ENCODE data around the gene MRPS6.
A peak's percentile ranks its signal among the peaks of the same experiment; 100 is the strongest.

Gene MRPS6

DNA sequence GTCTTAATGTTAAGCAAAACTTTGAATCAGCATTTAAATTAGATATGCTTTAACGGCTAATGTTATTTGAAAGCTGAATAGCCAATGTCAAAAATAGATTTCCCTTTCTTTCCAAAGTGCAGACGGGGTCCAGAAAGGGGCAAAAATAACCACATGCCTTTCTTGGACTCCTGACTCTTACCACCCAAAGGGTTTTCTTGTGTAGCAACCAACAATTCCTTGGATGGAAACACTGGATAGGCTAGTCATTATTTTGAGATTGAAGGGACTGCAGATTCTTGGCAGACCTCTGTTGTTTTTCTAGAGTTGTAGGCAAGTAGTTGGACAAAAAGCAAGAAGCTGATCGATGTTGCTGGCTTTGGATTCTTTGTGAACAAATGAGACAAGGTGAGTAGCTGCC, 107.0 kb downstream of the MRPS6 start:
- no peaks in the 10 kb centered on the region for H3K9me3 ChIP-seq (ENCODE audit: control insufficient read depth in 2 of 2, low read length in 2 of 2)
- no peak overlapping the region for H3K9ac ChIP-seq (ENCODE audit: low read length in 2 of 2)

DNA sequence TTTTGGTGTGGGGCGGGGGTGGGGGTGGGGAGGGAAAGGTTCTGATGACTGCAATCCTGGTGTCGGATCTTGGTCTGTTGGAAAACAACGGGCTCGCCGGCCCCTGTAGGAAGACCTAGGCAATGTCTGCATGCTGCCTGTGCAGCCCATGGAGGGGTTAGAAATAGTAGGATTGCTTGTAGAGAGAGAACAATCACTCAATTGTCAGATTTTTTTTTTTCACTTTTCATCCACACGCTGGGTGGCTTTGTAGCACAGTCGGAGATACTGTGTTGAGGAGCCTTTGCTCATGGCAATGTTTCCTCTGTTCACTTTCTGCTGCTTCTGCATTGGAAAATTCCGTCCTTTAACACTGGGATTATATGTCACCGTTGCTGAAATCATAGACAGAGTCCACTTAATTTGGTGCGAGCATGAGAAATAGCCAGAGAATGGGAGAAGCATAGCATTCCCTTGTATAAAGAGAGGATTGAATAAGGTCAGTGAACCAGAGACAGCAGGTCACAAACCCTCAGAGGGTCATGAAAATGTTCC, 107.5 kb downstream of the MRPS6 start:
- no peaks in the 10 kb centered on the region for H3K9me3 ChIP-seq (ENCODE audit: control insufficient read depth in 2 of 2, low read length in 2 of 2)
- H3K4me1 ChIP-seq (ENCODE audit: control insufficient read depth, insufficient read depth, low read length), result no peaks in the 10 kb centered on the region
- H3K4me3 ChIP-seq (ENCODE audit: low read length in 2 of 2), result peak overlapping the region in 1 of 2 donors; percentile 4
- no peak overlapping the region for H3K27ac ChIP-seq (ENCODE audit: low read length)
- no peaks in the 10 kb centered on the region for H3K36me3 ChIP-seq (ENCODE audit: control insufficient read depth in 2 of 2, insufficient read depth in 2 of 2, low read length in 2 of 2)
- H3K27me3 ChIP-seq (ENCODE audit: control insufficient read depth in 1 of 2, insufficient read depth in 2 of 2, low read length in 2 of 2), result no peaks in the 10 kb centered on the region
- H3K9ac ChIP-seq (ENCODE audit: low read length in 2 of 2), result no peak overlapping the region

More for the DNA sequence above, 107.0 kb downstream of the MRPS6 start:
- no peaks in the 10 kb centered on the region for H3K36me3 ChIP-seq (ENCODE audit: control insufficient read depth in 2 of 2, insufficient read depth in 2 of 2, low read length in 2 of 2)
- no peaks in the 10 kb centered on the region for H3K4me1 ChIP-seq (ENCODE audit: control insufficient read depth, insufficient read depth, low read length)
- no peaks in the 10 kb centered on the region for H3K27me3 ChIP-seq (ENCODE audit: control insufficient read depth in 1 of 2, insufficient read depth in 2 of 2, low read length in 2 of 2)
- H3K4me3 ChIP-seq (ENCODE audit: low read length in 2 of 2), result no peak overlapping the region
- no peak overlapping the region for H3K27ac ChIP-seq (ENCODE audit: low read length)

DNA sequence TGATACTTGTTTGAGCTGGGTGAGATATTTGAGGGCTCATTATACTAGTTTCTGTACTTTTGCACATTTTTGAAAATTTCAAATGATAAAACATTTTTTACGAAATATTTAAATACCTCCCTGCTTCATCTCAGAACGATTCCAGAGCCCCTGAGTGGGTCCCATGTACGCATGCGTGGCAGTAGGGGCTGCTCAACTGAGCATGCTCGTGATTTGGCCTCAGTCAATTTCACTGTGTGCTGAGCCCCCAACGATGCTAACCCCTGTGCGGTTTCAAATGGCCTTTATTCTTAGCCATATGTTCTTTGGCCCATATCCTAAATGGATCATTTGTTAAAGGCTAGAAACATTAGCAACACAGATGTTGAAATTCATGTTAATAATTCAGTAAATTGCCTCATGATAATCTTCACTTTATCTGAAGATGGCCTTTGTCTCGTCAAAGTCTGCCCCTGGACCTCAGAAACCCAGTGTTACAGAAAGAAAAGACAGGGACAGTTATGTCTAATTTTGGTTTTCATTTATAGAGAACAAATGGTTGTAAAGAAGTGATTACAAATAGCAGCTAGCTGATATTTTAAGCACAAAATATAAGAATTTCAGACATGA, 108.2 kb downstream of the MRPS6 start:
- H3K9ac ChIP-seq (ENCODE audit: low read length in 2 of 2), result no peak overlapping the region
- H3K27ac ChIP-seq (ENCODE audit: low read length), result no peak overlapping the region
- H3K4me3 ChIP-seq (ENCODE audit: low read length in 2 of 2), result no peak overlapping the region
- no peaks in the 10 kb centered on the region for H3K27me3 ChIP-seq (ENCODE audit: control insufficient read depth in 1 of 2, insufficient read depth in 2 of 2, low read length in 2 of 2)
- H3K36me3 ChIP-seq (ENCODE audit: control insufficient read depth in 2 of 2, insufficient read depth in 2 of 2, low read length in 2 of 2), result no peaks in the 10 kb centered on the region
- no peaks in the 10 kb centered on the region for H3K4me1 ChIP-seq (ENCODE audit: control insufficient read depth, insufficient read depth, low read length)
- no peaks in the 10 kb centered on the region for H3K9me3 ChIP-seq (ENCODE audit: control insufficient read depth in 2 of 2, low read length in 2 of 2)

DNA sequence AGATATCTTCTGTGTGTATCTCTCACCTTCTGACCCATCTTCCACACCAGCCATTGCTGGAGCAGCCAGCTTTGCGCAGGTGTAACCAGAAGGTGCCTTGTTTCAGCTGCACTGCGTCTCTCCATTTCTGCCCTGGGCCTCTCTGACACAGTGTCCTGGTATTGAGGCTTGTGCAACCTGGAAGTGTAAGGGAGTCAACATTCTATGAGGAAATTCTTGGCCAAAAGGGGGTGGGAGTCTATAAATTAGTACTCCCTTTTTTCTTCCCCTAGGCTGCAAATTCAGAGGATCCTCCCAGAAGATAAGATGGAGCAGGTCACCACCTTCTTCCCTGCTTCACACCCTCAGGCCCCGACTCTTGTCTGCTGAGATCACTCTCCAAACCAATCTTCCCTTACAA, 109.1 kb downstream of the MRPS6 start:
- H3K27ac ChIP-seq (ENCODE audit: low read length), result no peak overlapping the region
- H3K4me1 ChIP-seq (ENCODE audit: control insufficient read depth, insufficient read depth, low read length), result no peaks in the 10 kb centered on the region

DNA sequence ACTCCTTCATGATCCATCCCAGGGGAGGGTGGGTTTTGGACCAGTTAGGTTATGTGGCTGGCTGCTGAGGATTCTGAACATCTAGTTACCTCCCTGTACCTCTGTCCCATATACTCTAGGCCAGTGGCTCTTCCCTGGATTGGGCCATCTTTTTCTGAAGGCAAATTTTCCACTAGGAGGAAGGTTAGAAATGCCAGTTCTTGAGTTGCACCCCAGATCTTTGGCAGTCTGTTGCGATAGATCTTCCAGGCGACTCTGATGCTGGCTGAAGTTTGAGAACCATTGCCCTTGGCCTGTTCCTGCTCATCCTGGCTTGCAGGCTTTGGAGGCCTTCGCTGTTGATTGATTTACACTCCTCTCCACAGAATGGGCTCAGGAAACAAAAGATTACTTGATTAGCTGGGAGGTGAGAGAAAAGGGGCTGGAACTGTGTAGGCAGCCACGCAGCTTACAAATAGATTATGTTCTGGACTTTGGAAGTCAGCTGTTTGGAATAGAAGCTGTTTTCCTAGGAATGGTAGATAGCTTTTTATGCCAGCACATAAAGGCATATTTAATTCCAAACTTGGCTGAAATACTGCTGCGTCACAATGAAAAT, 110.1 kb downstream of the MRPS6 start:
- Histone ChIP-seq H3K4me1 (ENCODE audit: control insufficient read depth, insufficient read depth, low read length) (no peaks in the 10 kb centered on the region), H3K27ac (ENCODE audit: low read length) (peak overlapping the region; percentile 13)

More for the DNA sequence above, 109.1 kb downstream of the MRPS6 start:
- no peak overlapping the region for H3K4me3 ChIP-seq (ENCODE audit: low read length in 2 of 2)
- no peaks in the 10 kb centered on the region for H3K27me3 ChIP-seq (ENCODE audit: control insufficient read depth in 1 of 2, insufficient read depth in 2 of 2, low read length in 2 of 2)
- no peak overlapping the region for H3K9ac ChIP-seq (ENCODE audit: low read length in 2 of 2)
- no peaks in the 10 kb centered on the region for H3K36me3 ChIP-seq (ENCODE audit: control insufficient read depth in 2 of 2, insufficient read depth in 2 of 2, low read length in 2 of 2)
- no peaks in the 10 kb centered on the region for H3K9me3 ChIP-seq (ENCODE audit: control insufficient read depth in 2 of 2, low read length in 2 of 2)

DNA sequence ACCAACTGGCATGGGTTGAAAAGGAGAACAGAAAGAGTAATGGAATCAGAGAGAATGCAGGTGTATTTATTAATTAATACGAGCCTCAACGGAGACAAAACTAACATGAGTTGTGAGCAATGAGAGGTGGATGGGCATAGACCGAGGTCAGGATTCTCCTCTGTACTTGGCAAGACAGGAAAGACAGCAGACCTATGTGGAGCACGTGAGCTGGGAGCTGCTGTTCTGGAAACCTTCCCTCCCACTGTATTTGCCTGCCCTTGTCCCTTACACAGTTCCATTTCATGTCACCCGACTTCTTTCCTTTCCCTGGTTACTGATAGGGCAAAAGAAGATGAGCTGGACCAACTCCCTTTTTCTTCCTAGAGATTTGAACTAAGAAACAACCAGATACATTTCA, 110.9 kb downstream of the MRPS6 start:
- no peak overlapping the region for H3K9ac ChIP-seq (ENCODE audit: low read length in 2 of 2)
- no peaks in the 10 kb centered on the region for H3K4me1 ChIP-seq (ENCODE audit: control insufficient read depth, insufficient read depth, low read length)
- H3K36me3 ChIP-seq (ENCODE audit: control insufficient read depth in 2 of 2, insufficient read depth in 2 of 2, low read length in 2 of 2), result no peaks in the 10 kb centered on the region
- no peaks in the 10 kb centered on the region for H3K9me3 ChIP-seq (ENCODE audit: control insufficient read depth in 2 of 2, low read length in 2 of 2)
- H3K27ac ChIP-seq (ENCODE audit: low read length), result no peak overlapping the region
- H3K4me3 ChIP-seq (ENCODE audit: low read length in 2 of 2), result no peak overlapping the region
- H3K27me3 ChIP-seq (ENCODE audit: control insufficient read depth in 1 of 2, insufficient read depth in 2 of 2, low read length in 2 of 2), result no peaks in the 10 kb centered on the region

More for the DNA sequence above, 110.1 kb downstream of the MRPS6 start:
- H3K9me3 ChIP-seq (ENCODE audit: control insufficient read depth in 2 of 2, low read length in 2 of 2), result no peaks in the 10 kb centered on the region
- no peaks in the 10 kb centered on the region for H3K27me3 ChIP-seq (ENCODE audit: control insufficient read depth in 1 of 2, insufficient read depth in 2 of 2, low read length in 2 of 2)
- no peaks in the 10 kb centered on the region for H3K36me3 ChIP-seq (ENCODE audit: control insufficient read depth in 2 of 2, insufficient read depth in 2 of 2, low read length in 2 of 2)
- H3K4me3 ChIP-seq (ENCODE audit: low read length in 2 of 2), result no peak overlapping the region
- H3K9ac ChIP-seq (ENCODE audit: low read length in 2 of 2), result no peak overlapping the region

DNA sequence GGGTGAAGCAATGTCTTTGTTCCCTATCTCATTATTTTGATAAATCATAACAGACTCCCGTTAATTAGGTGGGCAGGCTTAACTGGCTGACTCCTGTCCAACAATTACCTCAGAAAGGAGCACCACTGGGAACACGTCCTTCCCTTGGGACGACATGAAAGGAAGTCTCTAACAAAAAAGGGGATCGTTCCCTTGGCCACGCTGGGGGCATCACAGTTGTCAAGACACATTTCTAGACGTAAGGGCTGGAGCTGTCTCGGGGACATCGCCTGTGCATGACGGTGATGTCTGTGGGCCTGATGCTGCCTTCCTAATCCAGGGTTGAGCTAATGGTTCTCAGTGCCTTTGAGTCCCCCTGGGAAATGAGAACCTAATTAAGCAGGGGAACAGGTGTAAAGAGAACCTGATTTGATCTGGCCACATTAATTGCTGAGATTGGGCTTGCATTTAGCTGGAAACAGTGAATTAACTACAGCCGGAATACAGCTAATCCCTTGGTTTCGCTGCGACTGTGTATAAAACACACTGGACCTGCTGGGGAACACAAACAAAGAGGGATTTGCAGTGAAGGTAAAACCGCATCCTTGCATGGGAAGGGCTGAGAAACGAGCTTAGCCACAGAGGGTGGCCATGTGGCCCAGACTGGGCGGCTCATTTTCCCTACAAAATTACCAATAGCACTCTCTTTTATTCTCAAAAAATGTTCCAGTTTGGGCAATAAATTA, 111.8 kb downstream of the MRPS6 start:
- H3K4me3 ChIP-seq (ENCODE audit: low read length in 2 of 2), result no peak overlapping the region
- H3K36me3 ChIP-seq (ENCODE audit: control insufficient read depth in 2 of 2, insufficient read depth in 2 of 2, low read length in 2 of 2), result no peaks in the 10 kb centered on the region
- H3K9ac ChIP-seq (ENCODE audit: low read length in 2 of 2), result no peak overlapping the region
- no peaks in the 10 kb centered on the region for H3K27me3 ChIP-seq (ENCODE audit: control insufficient read depth in 1 of 2, insufficient read depth in 2 of 2, low read length in 2 of 2)
- H3K27ac ChIP-seq (ENCODE audit: low read length), result no peak overlapping the region
- H3K4me1 ChIP-seq (ENCODE audit: control insufficient read depth, insufficient read depth, low read length), result no peaks in the 10 kb centered on the region
- no peaks in the 10 kb centered on the region for H3K9me3 ChIP-seq (ENCODE audit: control insufficient read depth in 2 of 2, low read length in 2 of 2)

DNA sequence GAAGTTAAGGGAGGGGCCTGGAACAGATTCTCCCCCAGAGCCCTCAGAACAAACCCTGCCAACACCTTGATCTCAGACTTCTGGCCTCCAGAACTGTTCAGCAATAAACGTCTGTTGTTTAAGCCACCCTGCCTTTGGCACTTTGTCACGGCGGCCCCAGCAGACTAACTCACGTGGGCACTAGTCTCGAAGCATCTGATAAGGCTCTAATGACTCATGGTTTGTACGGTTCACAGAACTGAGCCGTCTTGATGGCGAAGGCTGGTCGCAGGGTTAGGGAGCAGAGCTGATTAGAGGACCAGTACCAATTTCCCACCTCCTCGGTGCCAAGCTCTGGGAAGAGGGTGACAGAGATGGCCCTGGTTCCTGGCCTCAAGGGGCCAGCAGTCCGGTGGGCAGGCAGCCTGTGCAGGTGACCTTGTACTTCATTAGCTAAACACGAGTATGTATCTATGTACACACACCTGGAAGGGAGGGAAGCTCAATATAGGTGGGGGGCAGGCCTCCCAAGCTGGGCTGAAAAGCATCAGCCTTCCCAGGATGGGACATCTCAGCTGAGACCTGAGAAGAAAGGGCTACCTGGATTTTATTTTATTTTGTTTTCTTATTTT, 112.8 kb downstream of the MRPS6 start:
- Histone ChIP-seq H3K9ac (ENCODE audit: low read length in 2 of 2) (no peak overlapping the region), H3K4me1 (ENCODE audit: control insufficient read depth, insufficient read depth, low read length) (no peaks in the 10 kb centered on the region), H3K27ac (ENCODE audit: low read length) (no peak overlapping the region), H3K9me3 (ENCODE audit: control insufficient read depth in 2 of 2, low read length in 2 of 2) (no peaks in the 10 kb centered on the region), H3K27me3 (ENCODE audit: control insufficient read depth in 1 of 2, insufficient read depth in 2 of 2, low read length in 2 of 2) (no peaks in the 10 kb centered on the region), H3K4me3 (ENCODE audit: low read length in 2 of 2) (no peak overlapping the region), H3K36me3 (ENCODE audit: control insufficient read depth in 2 of 2, insufficient read depth in 2 of 2, low read length in 2 of 2) (no peaks in the 10 kb centered on the region)

DNA sequence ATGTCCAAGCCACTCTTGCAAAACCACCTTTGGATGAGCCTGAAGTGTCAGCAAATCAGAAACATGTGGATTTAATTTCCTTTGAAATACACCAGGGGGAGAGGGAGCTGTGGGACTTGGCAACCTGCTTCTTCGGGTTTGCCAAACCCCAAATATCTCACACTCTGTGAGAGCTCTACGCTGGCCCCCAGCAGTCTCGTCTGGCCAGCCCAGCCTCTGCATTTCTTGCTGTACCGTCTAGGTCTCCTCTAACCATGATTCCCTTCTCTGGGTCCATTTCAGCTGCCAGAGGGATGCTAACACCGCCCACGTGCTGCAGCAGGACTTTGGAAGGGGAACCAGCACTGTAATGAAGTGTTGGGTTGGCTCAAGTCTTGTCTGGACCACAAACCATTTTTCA, 114.6 kb downstream of the MRPS6 start:
- Histone ChIP-seq H3K27ac (ENCODE audit: low read length) (no peak overlapping the region), H3K9ac (ENCODE audit: low read length in 2 of 2) (no peak overlapping the region), H3K27me3 (ENCODE audit: control insufficient read depth in 1 of 2, insufficient read depth in 2 of 2, low read length in 2 of 2) (no peaks in the 10 kb centered on the region), H3K4me1 (ENCODE audit: control insufficient read depth, insufficient read depth, low read length) (no peaks in the 10 kb centered on the region), H3K36me3 (ENCODE audit: control insufficient read depth in 2 of 2, insufficient read depth in 2 of 2, low read length in 2 of 2) (no peaks in the 10 kb centered on the region), H3K9me3 (ENCODE audit: control insufficient read depth in 2 of 2, low read length in 2 of 2) (no peaks in the 10 kb centered on the region), H3K4me3 (ENCODE audit: low read length in 2 of 2) (no peak overlapping the region)

DNA sequence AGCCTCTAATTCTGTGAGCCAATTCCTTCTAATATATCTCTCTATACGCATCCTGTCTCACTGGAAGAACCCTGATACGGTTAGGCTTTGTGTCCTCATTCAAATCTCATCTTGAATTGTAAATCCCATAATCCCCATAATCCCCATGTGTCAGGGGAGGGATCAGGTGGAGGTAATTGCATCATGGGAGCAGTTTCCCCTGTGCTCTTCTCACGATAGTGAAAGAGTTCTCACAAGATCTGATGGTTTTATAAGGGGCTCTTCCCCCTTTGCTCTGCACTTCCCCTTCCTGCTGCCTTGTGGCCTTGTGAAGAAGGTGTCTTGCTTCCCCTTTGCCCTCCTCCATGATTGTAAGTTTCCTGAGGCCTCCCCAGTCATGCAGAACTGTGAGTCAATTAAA, 116.1 kb downstream of the MRPS6 start:
- H3K36me3 ChIP-seq (ENCODE audit: control insufficient read depth in 2 of 2, insufficient read depth in 2 of 2, low read length in 2 of 2), result no peaks in the 10 kb centered on the region
- H3K4me1 ChIP-seq (ENCODE audit: control insufficient read depth, insufficient read depth, low read length), result no peaks in the 10 kb centered on the region
- no peak overlapping the region for H3K4me3 ChIP-seq (ENCODE audit: low read length in 2 of 2)
- H3K9me3 ChIP-seq (ENCODE audit: control insufficient read depth in 2 of 2, low read length in 2 of 2), result no peaks in the 10 kb centered on the region
- no peak overlapping the region for H3K9ac ChIP-seq (ENCODE audit: low read length in 2 of 2)
- H3K27me3 ChIP-seq (ENCODE audit: control insufficient read depth in 1 of 2, insufficient read depth in 2 of 2, low read length in 2 of 2), result no peaks in the 10 kb centered on the region
- no peak overlapping the region for H3K27ac ChIP-seq (ENCODE audit: low read length)
